ENCODE data around the gene DNAH14. TPM values are rescaled to one million over a fixed set of nuclear protein-coding genes. Genes with fewer than 3 reads are reported as not detected.

DNAH14 gene
- total RNA-seq, result 0.94 and 2.2 TPM in 2 replicates

GRCh38 chr1:224929335-224930237 is at the start of gene DNAH14:
TSS of gene DNAH14 (plus strand) at chr1:224929675. CDS start at chr1:224952703, 23,028 bp downstream.

GRCh38 chr1:225427235-225428067 is 498.0 kb downstream of the DNAH14 start, which contains the start of gene LBR:
TSS of gene LBR (minus strand) at chr1:225428038. CDS start at chr1:225424075, 3,963 bp downstream.

